Mesothelial cell of epicardium (in vitro differentiated cells): ENCODE data around the gene SCUBE2. TPM values are rescaled to one million over a fixed set of nuclear protein-coding genes. Genes with fewer than 3 reads are reported as not detected.

Experiments used
- DNase-seq, 2 experiments: peaks; one replicate each; pipeline ENCODE4 v3.0.0; 2021; ENCODE audit warnings: low spot score in 2 of 2; ENCODE audit not compliant: unreplicated experiment in 2 of 2
- H3K27ac Mint-ChIP-seq: 2 replicates; pipeline ENCODE4 v1.8.0; 2021; ENCODE audit warnings: mixed read lengths
- H3K27me3 Mint-ChIP-seq: 2 replicates; pipeline ENCODE4 v1.8.0; 2021; ENCODE audit warnings: low read depth, mixed read lengths
- H3K36me3 Mint-ChIP-seq: 2 replicates; pipeline ENCODE4 v1.8.0; 2021; ENCODE audit warnings: mixed read lengths
- H3K4me1 Mint-ChIP-seq: 2 replicates; pipeline ENCODE4 v1.8.0; 2021; ENCODE audit warnings: mixed read lengths
- H3K4me3 Mint-ChIP-seq: 2 replicates; pipeline ENCODE4 v1.8.0; 2021; ENCODE audit warnings: mild to moderate bottlenecking, moderate library complexity, mixed read lengths
- H3K9me3 Mint-ChIP-seq: 2 replicates; pipeline ENCODE4 v1.8.0; 2021; ENCODE audit warnings: mixed read lengths
- CTCF ChIP-seq: fragments of 200-600 bp; sonication (generic); IDR thresholded peaks from one replicate; pipeline ENCODE4 v1.5.0; 2021; ENCODE audit warnings: antibody characterized with exemption; ENCODE audit not compliant: unreplicated experiment
- total RNA-seq: library from RNA; stranded (reverse); gene quantifications from 3 replicates; pipeline ENCODE4 v1.2.1, GENCODE V29; 2021

The SCUBE2 gene
- total RNA-seq, 1 donor from 2014 or later, result 1.1 TPM

GRCh38 chr11:9019861-9020260, 71.5 kb downstream of the SCUBE2 start:
- H3K36me3 Mint-ChIP-seq, result no peaks in the 10 kb centered on the region
- no peaks in the 10 kb centered on the region for H3K4me1 Mint-ChIP-seq
- DNase-seq, result no peak
- TF ChIP-seq CTCF, result no peak
- H3K27ac Mint-ChIP-seq, result no peak overlapping the region
- H3K27me3 Mint-ChIP-seq, result peaks cover 16% of the 10 kb centered on the region
- H3K4me3 Mint-ChIP-seq, result no peak overlapping the region
- no peaks in the 10 kb centered on the region for H3K9me3 Mint-ChIP-seq

GRCh38 chr11:9017773-9018172, 73.6 kb downstream of the SCUBE2 start:
- peaks cover 10% of the 10 kb centered on the region for H3K27me3 Mint-ChIP-seq
- no peak overlapping the region for H3K27ac Mint-ChIP-seq
- peaks cover 5% of the 10 kb centered on the region for H3K9me3 Mint-ChIP-seq
- no peak for DNase-seq
- no peak for TF ChIP-seq CTCF
- no peaks in the 10 kb centered on the region for H3K4me1 Mint-ChIP-seq
- H3K4me3 Mint-ChIP-seq, result no peak overlapping the region
- H3K36me3 Mint-ChIP-seq, result no peaks in the 10 kb centered on the region

GRCh38 chr11:9016916-9017642, 74.3 kb downstream of the SCUBE2 start:
- H3K4me1 Mint-ChIP-seq, result no peaks in the 10 kb centered on the region
- peaks cover 8% of the 10 kb centered on the region for H3K9me3 Mint-ChIP-seq
- no peak overlapping the region for H3K27ac Mint-ChIP-seq
- no peaks in the 10 kb centered on the region for H3K36me3 Mint-ChIP-seq
- H3K27me3 Mint-ChIP-seq, result peaks cover 5% of the 10 kb centered on the region
- H3K4me3 Mint-ChIP-seq, result no peak overlapping the region
- TF ChIP-seq CTCF, result no peak
- no peak for DNase-seq

GRCh38 chr11:9015677-9016076, 75.7 kb downstream of the SCUBE2 start:
- Mint-ChIP-seq H3K27me3 (peaks cover 7% of the 10 kb centered on the region), H3K4me1 (no peaks in the 10 kb centered on the region), H3K36me3 (peaks cover under 1% of the 10 kb centered on the region)

GRCh38 chr11:9014826-9015225, 76.6 kb downstream of the SCUBE2 start:
- H3K36me3 Mint-ChIP-seq, result peaks cover 2% of the 10 kb centered on the region
- peaks cover 14% of the 10 kb centered on the region for H3K27me3 Mint-ChIP-seq
- no peaks in the 10 kb centered on the region for H3K4me1 Mint-ChIP-seq
- peaks cover 27% of the 10 kb centered on the region for H3K9me3 Mint-ChIP-seq
- no peak for TF ChIP-seq CTCF
- H3K27ac Mint-ChIP-seq, result no peak overlapping the region
- no peak for DNase-seq
- no peak overlapping the region for H3K4me3 Mint-ChIP-seq

More at GRCh38 chr11:9015677-9016076, 75.7 kb downstream of the SCUBE2 start:
- no peak overlapping the region for H3K4me3 Mint-ChIP-seq
- peaks cover 20% of the 10 kb centered on the region for H3K9me3 Mint-ChIP-seq
- no peak overlapping the region for H3K27ac Mint-ChIP-seq
- peak; percentile 88 for TF ChIP-seq CTCF
- DNase-seq, result peak in 1 of 2 experiments; percentile 51
